ENCODE measurements around the gene PLEKHM2.

- TF ChIP-seq CTCF (IDR thresholded peaks at IDR 0.05; ENCODE audit: low read depth, low read length, poor library complexity, severe bottlenecking) = no peak
- no peak for TF ChIP-seq EZH2phosphoT487 (IDR thresholded peaks at IDR 0.05; ENCODE audit: borderline replicate concordance, low read length)
Observed at GRCh38 chr1:15764269-15764764, 80.2 kb downstream of the PLEKHM2 start.

Measured in DOHH2 (cell line).